Stimulated activated CD4-positive, alpha-beta T cell treated with anti-CD3 and anti-CD28 coated beads, Interleukin-15, amount 100 ng/mL, for 1 hour (primary cell): ENCODE data around the gene CYBB.
"Not testable (repeated sequence)": the region's sequence is repeated elsewhere in the genome, so short reads cannot be mapped to it uniquely, and the experiment has no call there.

Experiments used
- DNase-seq, 2 donors: peaks; one replicate each; pipeline ENCODE4 v3.0.0-alpha.2; 2020; ENCODE audit warnings: low read depth in 1 of 2, low spot score in 1 of 2

CYBB gene

GRCh38 chrX:37779857-37780256 is at the start of gene CYBB:
TSS of gene CYBB (plus strand) at chrX:37780059. CDS start at chrX:37780078, 19 bp downstream.
- DNase-seq, result no peak

GRCh38 chrX:37745354-37745753 is 34.5 kb upstream of the CYBB start:
- peak; percentile 42 to 57 for DNase-seq

- DNase-seq, result no peak
Measured at GRCh38 chrX:37745835-37746217, 34.0 kb upstream of the CYBB start.

DNA sequence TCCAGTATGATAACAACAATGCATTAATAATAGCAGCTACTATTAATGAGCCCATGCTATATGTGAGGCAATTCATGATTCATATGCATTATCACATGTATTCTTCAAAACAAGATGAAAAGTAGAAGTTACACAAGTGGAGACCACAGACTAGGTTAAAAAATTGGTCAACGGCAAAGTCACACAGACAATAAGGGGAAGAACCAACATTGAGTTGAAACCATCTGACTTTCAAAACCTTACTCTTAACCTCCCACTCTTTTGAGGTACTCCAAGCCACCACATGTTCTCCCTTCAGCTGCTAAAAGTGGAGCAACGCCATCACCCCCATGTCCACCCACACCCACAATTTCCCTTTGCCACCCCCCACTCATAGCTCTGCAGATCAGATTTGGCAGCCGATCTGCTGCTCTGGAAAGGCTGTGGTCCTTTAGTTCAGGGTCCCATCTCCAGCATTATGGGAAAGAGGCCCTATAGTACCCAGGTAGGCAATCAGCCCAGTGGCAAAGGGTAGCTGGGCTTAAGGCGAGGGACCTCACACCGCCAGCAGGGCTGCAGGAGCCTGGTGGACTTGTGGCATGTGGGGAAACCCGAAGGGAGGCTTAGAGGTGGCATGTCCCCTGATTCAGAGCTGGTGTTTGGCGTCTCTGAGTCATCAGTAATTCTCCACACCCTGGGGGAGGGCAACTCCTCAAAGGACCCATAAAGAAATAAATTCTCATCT is 33.5 kb upstream of the CYBB start:
- DNase-seq, result no peak

- no peak for DNase-seq
Measured at GRCh38 chrX:37746951-37747350, 32.9 kb upstream of the CYBB start.

DNA sequence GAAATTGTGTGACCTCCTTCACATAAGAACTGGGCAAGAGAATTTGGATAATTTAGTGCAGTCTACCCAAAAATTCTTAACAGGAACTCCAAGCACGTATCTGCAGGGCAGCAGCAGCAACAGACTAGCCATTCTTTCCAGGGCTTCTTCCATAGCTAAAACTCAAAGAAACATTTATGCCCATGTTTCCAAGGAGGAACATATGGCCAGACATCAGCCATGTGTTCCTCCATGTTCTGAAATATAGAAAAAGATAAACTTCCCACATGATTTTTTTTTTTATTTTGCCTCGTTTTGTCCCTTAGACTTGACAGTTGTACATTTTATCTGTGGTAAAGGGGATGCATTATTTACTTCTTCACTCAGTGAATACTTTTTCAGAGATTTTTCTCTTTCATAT is 27.6 kb upstream of the CYBB start:
- DNase-seq, result no peak

DNA sequence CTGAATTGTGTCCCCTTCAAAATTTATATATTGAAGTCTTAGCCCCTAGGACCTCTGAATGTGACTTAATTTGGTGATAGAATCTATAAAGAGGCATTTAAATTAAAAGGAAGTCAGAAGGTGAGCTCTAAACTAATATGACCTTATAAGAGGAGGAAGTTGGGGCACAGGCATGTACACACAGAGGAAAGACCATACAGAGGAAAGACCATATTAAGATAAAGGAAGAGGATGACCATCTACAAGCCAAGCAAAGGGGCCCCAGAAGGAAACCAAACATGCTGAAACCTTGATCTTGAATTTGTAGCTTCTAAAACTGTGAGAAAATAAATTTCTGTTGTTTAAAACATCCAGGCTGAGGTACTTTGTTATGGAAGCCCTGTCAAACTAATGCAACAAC is 26.9 kb upstream of the CYBB start:
- DNase-seq, result no peak

DNA sequence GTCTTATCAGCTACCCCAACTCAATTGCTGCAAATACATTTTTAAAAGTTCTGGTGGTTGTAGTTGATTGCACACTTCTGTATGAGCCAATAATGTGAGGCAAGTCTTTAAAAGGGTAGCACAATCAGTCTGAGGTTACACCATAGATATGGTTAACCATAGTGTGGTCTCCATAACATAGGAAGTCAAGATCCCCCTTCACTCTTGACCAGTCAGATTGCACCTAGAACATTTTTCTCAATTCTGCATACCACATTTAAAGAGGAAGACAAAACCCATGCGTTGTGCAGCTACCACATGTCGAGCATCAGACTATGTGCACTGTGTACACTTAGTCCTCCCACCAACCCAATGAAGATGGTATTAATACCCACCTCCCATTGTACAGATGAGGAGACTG is 26.5 kb upstream of the CYBB start:
- DNase-seq, result no peak

DNA sequence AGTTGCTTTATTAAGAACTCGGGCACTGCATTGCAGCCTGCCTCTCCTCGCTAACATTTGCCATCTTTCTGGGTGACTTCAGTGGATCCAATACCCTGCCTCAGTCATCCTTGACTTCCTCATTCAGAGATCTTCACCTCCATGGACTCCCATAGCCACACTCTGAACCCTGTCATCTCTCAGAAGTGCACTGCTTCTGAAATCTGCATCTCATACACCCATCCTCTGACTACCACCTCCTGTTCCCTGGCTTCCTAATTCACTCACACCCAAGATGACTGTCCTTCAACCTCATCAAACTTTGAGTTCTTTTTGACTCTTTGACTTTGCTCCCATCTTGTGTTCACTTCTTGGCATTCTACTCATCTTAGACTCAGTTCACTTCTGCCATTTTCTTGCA is 25.3 kb upstream of the CYBB start:
- no peak for DNase-seq

DNA sequence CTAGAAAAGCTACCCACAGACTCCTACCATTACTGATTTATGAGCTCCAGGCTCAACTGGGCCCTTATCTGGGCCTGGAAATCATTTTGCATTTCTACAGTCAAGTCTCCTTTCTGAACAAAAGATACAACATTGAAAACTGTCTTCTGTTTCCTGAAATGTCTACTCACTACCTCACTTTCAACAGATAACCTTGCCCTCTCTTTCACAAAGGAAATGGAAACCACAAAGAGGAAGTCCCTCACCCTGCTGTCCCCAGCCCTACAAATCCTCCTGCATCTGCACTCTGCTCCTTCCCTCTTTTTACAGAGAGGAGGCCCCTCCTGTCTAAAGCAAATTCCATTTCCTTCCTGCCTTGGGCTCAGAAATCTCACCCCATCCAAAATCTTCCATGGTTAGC is 24.8 kb upstream of the CYBB start:
- DNase-seq, result no peak

DNA sequence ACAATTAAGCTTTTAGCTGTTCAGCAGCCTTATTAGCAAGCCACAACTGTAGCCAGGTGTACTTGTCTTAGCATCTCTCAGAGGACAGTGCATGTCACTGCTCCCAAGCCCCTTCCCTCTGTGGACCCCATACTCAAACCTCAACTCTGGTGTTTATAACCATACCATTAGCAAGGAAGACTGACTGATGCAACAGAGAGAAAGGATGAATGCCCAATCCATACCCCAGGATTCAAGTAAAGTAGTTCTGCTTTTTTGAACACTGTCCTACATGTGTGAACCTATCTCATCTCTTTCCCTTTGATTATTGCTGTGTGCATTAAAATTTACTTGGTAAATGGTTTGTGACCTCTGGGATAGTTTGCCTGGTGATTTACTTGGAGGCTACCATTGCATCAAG is 22.8 kb upstream of the CYBB start:
- no peak for DNase-seq

GRCh38 chrX:37759351-37759750 is 20.5 kb upstream of the CYBB start:
- DNase-seq, result no peak

DNA sequence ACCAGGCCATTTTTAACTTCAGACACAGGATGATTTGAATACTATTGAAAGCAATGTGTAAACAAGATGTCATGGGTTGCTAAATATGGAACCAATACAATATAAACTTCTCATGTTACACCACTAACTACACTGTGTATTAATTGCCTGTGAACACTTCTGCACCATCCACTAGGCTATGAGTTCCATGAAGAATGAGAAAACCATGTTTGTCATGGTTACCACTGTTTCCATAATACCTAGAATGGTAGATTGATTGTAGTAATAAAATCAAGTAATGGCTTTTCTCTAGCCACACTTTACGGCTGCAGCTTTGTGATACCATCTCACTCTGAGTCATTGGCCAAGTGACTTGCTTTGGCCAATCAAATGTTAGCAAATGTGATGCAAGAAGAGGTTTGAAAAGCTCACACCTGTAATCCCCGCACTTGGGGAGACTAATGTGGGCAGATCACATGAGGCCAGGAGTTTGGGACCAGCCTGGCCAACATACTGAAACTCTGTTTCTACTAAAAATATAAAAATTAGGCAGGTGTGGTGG is 19.9 kb upstream of the CYBB start:
- DNase-seq, result no peak

DNA sequence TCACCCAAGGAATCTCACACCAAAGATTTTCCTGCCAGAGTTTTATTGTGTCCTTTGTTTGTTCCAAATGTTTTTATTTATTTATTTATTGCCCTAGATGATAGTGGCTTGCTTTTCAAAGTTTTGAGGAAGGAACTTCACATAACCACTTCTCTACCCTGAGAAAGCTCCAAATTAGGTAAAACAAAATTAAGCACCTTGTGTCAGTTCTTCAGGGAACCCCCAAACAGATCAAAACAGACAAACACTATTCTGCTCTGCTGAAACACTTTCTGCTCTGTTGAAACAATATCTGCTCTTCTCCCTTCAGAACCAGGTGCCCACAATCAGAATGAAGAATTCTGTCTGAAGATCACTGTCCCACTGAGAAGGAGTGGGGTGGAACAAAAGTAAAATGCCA is 16.5 kb upstream of the CYBB start:
- no peak for DNase-seq

- DNase-seq, result no peak
Measured at GRCh38 chrX:37765507-37765906, 14.4 kb upstream of the CYBB start.

GRCh38 chrX:37767430-37767829 is 12.4 kb upstream of the CYBB start:
- DNase-seq, result no peak

DNA sequence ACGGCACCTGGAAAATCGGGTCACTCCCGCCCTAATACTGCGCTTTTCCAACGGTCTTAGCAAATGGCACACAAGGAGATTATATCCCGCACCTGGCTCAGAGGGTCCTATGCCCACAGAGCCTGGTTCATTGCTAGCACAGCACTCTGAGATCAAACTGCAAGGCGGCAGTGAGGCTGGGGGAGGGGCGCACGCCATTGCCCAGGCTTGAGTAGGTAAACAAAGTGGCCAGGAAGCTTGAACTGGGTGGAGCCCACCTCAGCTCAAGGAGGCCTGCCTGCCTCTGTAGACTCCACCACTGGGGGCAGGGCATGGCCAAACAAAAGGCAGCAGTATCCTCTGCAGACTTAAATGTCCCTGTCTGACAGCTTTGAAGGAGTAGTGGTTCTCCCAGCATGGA is 11.0 kb upstream of the CYBB start:
- not testable (repeated sequence) for DNase-seq

GRCh38 chrX:37776283-37776986 is 3.4 kb upstream of the CYBB start:
- DNase-seq, result no peak

GRCh38 chrX:37776987-37777325 is 2.9 kb upstream of the CYBB start:
- no peak for DNase-seq

DNA sequence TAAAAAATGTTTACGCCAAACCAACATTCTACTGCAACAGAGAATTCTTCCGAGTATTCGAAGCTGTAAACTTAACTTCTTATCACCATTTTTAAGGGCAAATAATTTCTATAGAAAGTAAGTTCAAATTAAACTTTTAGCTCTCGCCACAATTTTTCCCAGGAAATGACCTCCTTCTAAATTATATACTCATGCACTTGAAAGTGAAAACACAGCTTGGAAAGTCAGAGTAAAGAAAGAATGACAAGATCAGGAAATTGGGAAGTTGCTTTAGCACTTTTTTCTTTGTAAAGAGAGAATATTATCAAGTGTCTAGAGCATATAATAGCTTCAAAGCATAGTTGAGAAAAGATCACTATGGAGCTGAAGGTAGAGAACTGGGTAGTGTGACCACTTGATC is 1.2 kb downstream of the CYBB start:
- DNase-seq, result no peak

- no peak for DNase-seq
Measured at GRCh38 chrX:37781814-37782213, 2.0 kb downstream of the CYBB start.

GRCh38 chrX:37782359-37782758 is 2.5 kb downstream of the CYBB start:
- DNase-seq, result no peak

GRCh38 chrX:37783305-37783704 is 3.4 kb downstream of the CYBB start:
- DNase-seq, result no peak
